K562 (cell line): ENCODE results near the gene STIM1. TPM values are rescaled to one million over a fixed set of nuclear protein-coding genes. Genes with fewer than 3 reads are reported as not detected.

Source experiments
- ATAC-seq: fragments of 200-7000 bp; cut with Tn5 transposase; 3 replicates; pipeline ENCODE4 v1.9.1; 2020; ENCODE audit warnings: moderate library complexity
- BruUV-seq: library from RNA; stranded (reverse); fragments of 400-500 nt; replicated peaks from 2 replicates; lab custom pipeline; 2021; lab: Mats Ljungman, UMichigan
- CTCF ChIA-PET: fragments of 300-600 bp; formaldehyde crosslinking; extraction: SDS; loops from one replicate; lab custom pipeline; 2021; ENCODE audit warnings: low intra/inter-chr PET ratio; lab: Yijun Ruan, JAX
- POLR2A ChIA-PET: fragments of 300-600, 350-650 bp; sonication (Branson Sonifier 250); formaldehyde crosslinking; extraction: SDS; loops from one replicate; lab custom pipeline; 2021; ENCODE audit warnings: antibody characterized with exemption, inconsistent platforms; lab: Yijun Ruan, JAX
- DNase-seq, 4 experiments: peaks; one replicate each; pipeline versions ENCODE4 v3.0.0 to v3.0.0-alpha.2; 2011 to 2018; ENCODE audit warnings: low spot score in 3 of 4, mixed read lengths in 3 of 4; ENCODE audit errors: extremely low read depth in 1 of 4
- FAIRE-seq: peaks from 2 replicates; lab custom pipeline; 2011; peaks lifted over from hg19 to GRCh38; lab: Jason Lieb, UNC
- H2AFZ ChIP-seq: 2 replicates; pipeline ENCODE4 v1.6.0; 2011; ENCODE audit warnings: low read depth, low read length, control low read depth, inconsistent platforms
- H3K27ac ChIP-seq: fragments of 200-600 bp; 3 replicates; pipeline ENCODE4 v1.8.0; 2011; ENCODE audit warnings: low read depth, mild to moderate bottlenecking, control low read depth, inconsistent platforms, low read length, moderate library complexity, mixed read lengths; ENCODE audit errors: extremely low read depth
- H3K27me3 ChIP-seq, 2 experiments: fragments of 300-600 bp in 1 of 2; 2 replicates in 1 of 2; 3 replicates in 1 of 2; pipeline versions ENCODE4 v1.6.0 to v1.8.0; 2011; ENCODE audit warnings: inconsistent platforms in 2 of 2, low read length in 2 of 2, mild to moderate bottlenecking in 1 of 2, mixed read lengths in 1 of 2, moderate library complexity in 1 of 2; ENCODE audit not compliant: control insufficient read depth in 2 of 2, insufficient read depth in 2 of 2
- H3K36me3 ChIP-seq: fragments of 300-600 bp; 3 replicates; pipeline ENCODE4 v1.8.0; 2011; ENCODE audit warnings: mild to moderate bottlenecking, low read length, inconsistent platforms; ENCODE audit not compliant: control insufficient read depth, insufficient read depth
- H3K4me1 ChIP-seq, 2 experiments: fragments of 200-600 bp in 1 of 2; replicated peaks in 1 of 2; 2 replicates in 1 of 2; 3 replicates in 1 of 2; pipeline versions ENCODE4 v1.5.1 to v1.8.0; 2011; ENCODE audit warnings: inconsistent platforms in 2 of 2, low read length in 2 of 2, mild to moderate bottlenecking in 1 of 2, mixed read lengths in 1 of 2, moderate library complexity in 1 of 2; ENCODE audit not compliant: control insufficient read depth in 2 of 2, insufficient read depth in 2 of 2
- H3K4me2 ChIP-seq: 2 replicates; pipeline ENCODE4 v1.6.1; 2011; ENCODE audit warnings: low read length, control low read depth, inconsistent platforms, mixed read lengths; ENCODE audit not compliant: insufficient read depth
- H3K4me3 ChIP-seq: fragments of 200-600 bp; sonication (generic), shearing (Covaris generic); 2 replicates; pipeline ENCODE4 v1.5.1; 2016; ENCODE audit warnings: control low read depth, inconsistent platforms
- H3K79me2 ChIP-seq: fragments of 200-600 bp; 3 replicates; pipeline ENCODE4 v1.8.0; 2011; ENCODE audit warnings: low read length, inconsistent platforms; ENCODE audit not compliant: control insufficient read depth, insufficient read depth
- H3K9ac ChIP-seq, 2 experiments: 2 replicates each; pipeline versions ENCODE4 v1.6.0 to v1.6.1; 2011; ENCODE audit warnings: low read depth in 2 of 2, low read length in 2 of 2, control low read depth in 1 of 2, inconsistent platforms in 1 of 2, mild to moderate bottlenecking in 1 of 2, mixed read lengths in 1 of 2; ENCODE audit not compliant: insufficient read depth in 1 of 2
- H3K9me1 ChIP-seq: one replicate; pipeline ENCODE4 v1.6.0; 2011; ENCODE audit warnings: inconsistent platforms, mild to moderate bottlenecking, low read length, moderate library complexity; ENCODE audit not compliant: control insufficient read depth, insufficient read depth
- H3K9me3 ChIP-seq: replicated peaks from 2 replicates; pipeline ENCODE4 v1.5.1; 2011; ENCODE audit warnings: low read depth, low read length, inconsistent platforms; ENCODE audit not compliant: control insufficient read depth, insufficient read depth
- H4K20me1 ChIP-seq: replicated peaks from 2 replicates; pipeline ENCODE4 v1.6.1; 2011; ENCODE audit warnings: low read length, inconsistent platforms, mixed read lengths; ENCODE audit not compliant: control insufficient read depth, insufficient read depth
- CBX5 ChIP-seq: IDR thresholded peaks from 2 replicates; pipeline ENCODE4 v1.6.1; 2014; ENCODE audit warnings: low read depth, borderline replicate concordance
- CREB3L1 ChIP-seq: fragments of 450-650 bp; IDR thresholded peaks from 2 replicates; pipeline ENCODE4 v1.6.1; 2014; ENCODE audit warnings: low read depth, mild to moderate bottlenecking, moderate library complexity, borderline replicate concordance
- CTBP1 ChIP-seq: fragments of 450-650 bp; IDR thresholded peaks from 2 replicates; pipeline ENCODE4 v1.6.1; 2016; ENCODE audit warnings: borderline replicate concordance
- FOXA1 ChIP-seq: fragments of 450-650 bp; IDR thresholded peaks from 2 replicates; pipeline ENCODE4 v1.6.1; 2016; ENCODE audit warnings: mild to moderate bottlenecking, borderline replicate concordance
- MITF ChIP-seq: IDR thresholded peaks from 2 replicates; pipeline ENCODE4 v1.6.1; 2014; ENCODE audit warnings: antibody characterized with exemption
- NR0B1 ChIP-seq: fragments of 450-650 bp; IDR thresholded peaks from one replicate; pipeline ENCODE4 v1.6.1; 2018; ENCODE audit warnings: mild to moderate bottlenecking, moderate library complexity; ENCODE audit not compliant: partially characterized antibody
- TRIM28 ChIP-seq: fragments of 450-650 bp; IDR thresholded peaks from 2 replicates; pipeline ENCODE4 v1.6.1; 2017
- ZFP30 ChIP-seq: fragments of 250-450 bp; sonication (Bioruptor Pico); IDR thresholded peaks from 2 replicates; pipeline ENCODE4 v1.8.0; 2022; ENCODE audit warnings: moderate library complexity, mild to moderate bottlenecking, inconsistent platforms, borderline replicate concordance
- ZFX ChIP-seq: sonication (generic); formaldehyde crosslinking; IDR thresholded peaks from 2 replicates; pipeline ENCODE4 v1.8.0; 2022; ENCODE audit warnings: mild to moderate bottlenecking, missing genetic modification reagents, moderate library complexity
- ZNF449 ChIP-seq: fragments of 250-450 bp; sonication (Bioruptor Pico); IDR thresholded peaks from 2 replicates; pipeline ENCODE4 v1.8.0; 2022; ENCODE audit warnings: moderate library complexity, mild to moderate bottlenecking, inconsistent platforms
- WGBS: fragments of 100-300 bp; shearing (Covaris generic); methylation state at CpG from one replicate; pipeline ENCODE4 v1.1.6; 2016; ENCODE audit warnings: low coverage, mixed read lengths; ENCODE audit not compliant: insufficient coverage; ENCODE audit errors: missing lambda C conversion rate; 5-methylcytosine and 5-hydroxymethylcytosine counted together
- in situ Hi-C: fragments of 300-500 bp; cut with MboI; formaldehyde crosslinking; loops from 4 replicates; pipeline ENCODE4 v1.15.0; 2018; ENCODE audit warnings: inconsistent platforms, mixed read lengths
- intact Hi-C: fragments of 100-400 bp; cut with micrococcal nuclease; formaldehyde crosslinking; loops from 2 replicates; pipeline ENCODE4 v1.14.2; 2022
- polyA plus RNA-seq, 8 experiments: library from polyadenylated mRNA; depleted of rRNA in 4 of 8; stranded (reverse) in 5 of 8; unstranded in 3 of 8; fragments of >200 nt; fragmentation: Nextera tagmentation in 2 of 8; fragmentation: Illumina TruSeq in 1 of 8; extraction: Ambion mirVana in 2 of 8; extraction: Trizol in 1 of 8; gene quantifications; 2 replicates each; pipeline versions ENCODE4 v1.2.1 to v1.2.3, GENCODE V29; 2011 to 2014; ENCODE audit warnings: inconsistent platforms in 1 of 8, missing spikeins in 1 of 8
- total RNA-seq, 7 experiments: library from RNA; depleted of rRNA in 6 of 7; stranded (reverse); fragments of >200 nt in 6 of 7; fragmentation: Illumina TruSeq in 2 of 7; extraction: Trizol in 2 of 7; gene quantifications; 2 replicates each; pipeline versions ENCODE4 v1.2.1 to v1.2.3, GENCODE V29; 2011 to 2021; ENCODE audit warnings: low replicate concordance in 1 of 7

The STIM1 gene
- total and polyA plus RNA-seq, 9 of the 15 experiments (the other 6 are each of a cell fraction or from before 2014, with no cell fraction given), result 7.7 to 50.5 (median 22.5) TPM

GRCh38 chr11:4063348-4063747 is 207.9 kb downstream of the STIM1 start:
- Histone ChIP-seq H3K79me2 (no peaks in the 10 kb centered on the region), H3K9me3 (no peaks in the 10 kb centered on the region), H3K4me3 (no peak overlapping the region), H3K27ac (no peak overlapping the region), H3K27me3 (no peaks in the 10 kb centered on the region), H3K4me2 (no peak overlapping the region), H2AFZ (no peak overlapping the region), H3K4me1 (no peaks in the 10 kb centered on the region), H3K9ac (no peak overlapping the region), H3K9me1 (no peaks in the 10 kb centered on the region), H4K20me1 (0 out of 2 replicates have a peak, but pooled peaks cover 3% of the 10 kb centered on the region), H3K36me3 (peaks cover 36% of the 10 kb centered on the region)
- ChIA-PET POLR2A (interaction anchor here (0.6 to 2.5 kb wide), 6 partner anchors 9 to 255 kb away, joined by 3 to 12 read pairs (median 4); no protein-coding TSS in a partner anchor), CTCF (no interaction called here)
- no TSS peak for BruUV-seq
- in situ Hi-C loops, result no loop called here
- 89% methylated on average over 3 of the region's 3 CpGs for WGBS
- no peak for DNase-seq
- FAIRE-seq, result no peak
- no peak for ATAC-seq
- TF ChIP-seq CREB3L1 (no peak), CBX5 (no peak), MITF (no peak), CTBP1 (no peak), NR0B1 (no peak), FOXA1 (no peak), TRIM28 (no peak), ZFX (no peak), ZFP30 (CRISPR knock-in tag) (no peak), ZNF449 (CRISPR knock-in tag) (no peak)
- intact Hi-C loops, result no loop called here
